ENCODE measurements around the gene EFNA5. TPM values are rescaled to one million over a fixed set of nuclear protein-coding genes. Genes with fewer than 3 reads are reported as not detected.

Gene EFNA5
- total RNA-seq, 1 experiment from 2014 or later = 1.5 TPM

DNA sequence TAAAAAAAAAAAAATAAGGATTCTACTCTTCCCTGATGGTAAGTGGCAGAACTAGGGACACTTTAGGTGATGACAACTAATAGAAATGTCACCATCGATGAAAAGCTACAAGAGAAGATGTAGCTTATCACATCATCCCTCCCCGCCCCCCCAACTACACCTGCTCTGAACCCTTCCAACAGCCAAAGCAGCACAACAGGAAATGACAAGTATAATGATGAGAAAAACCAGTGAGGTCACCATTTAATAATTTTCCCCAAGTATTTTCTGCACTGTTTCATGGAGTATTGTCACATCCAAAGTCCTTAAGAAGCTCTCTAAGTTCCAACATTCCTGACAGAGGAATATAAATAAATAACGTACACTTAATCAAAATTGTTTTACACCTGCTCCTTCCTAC lies 221.4 kb downstream of the EFNA5 start:
- Histone ChIP-seq H3K9me3 (no peaks in the 10 kb centered on the region), H3K27me3 (replicated peaks; ENCODE audit: control insufficient read depth, insufficient read depth, low read length) (no peaks in the 10 kb centered on the region), H3K4me3 (ENCODE audit: low read depth, low read length) (no peak overlapping the region), H3K36me3 (ENCODE audit: control insufficient read depth, insufficient read depth, low read length) (no peaks in the 10 kb centered on the region), H3K4me1 (peaks cover 1% of the 10 kb centered on the region)
- no peak overlapping the region for H3K27ac Mint-ChIP-seq (ENCODE audit: unreplicated experiment)
- DNase-seq = no peak
- CTCF ChIA-PET = no interaction called here
- TF ChIP-seq, protein P1, sequence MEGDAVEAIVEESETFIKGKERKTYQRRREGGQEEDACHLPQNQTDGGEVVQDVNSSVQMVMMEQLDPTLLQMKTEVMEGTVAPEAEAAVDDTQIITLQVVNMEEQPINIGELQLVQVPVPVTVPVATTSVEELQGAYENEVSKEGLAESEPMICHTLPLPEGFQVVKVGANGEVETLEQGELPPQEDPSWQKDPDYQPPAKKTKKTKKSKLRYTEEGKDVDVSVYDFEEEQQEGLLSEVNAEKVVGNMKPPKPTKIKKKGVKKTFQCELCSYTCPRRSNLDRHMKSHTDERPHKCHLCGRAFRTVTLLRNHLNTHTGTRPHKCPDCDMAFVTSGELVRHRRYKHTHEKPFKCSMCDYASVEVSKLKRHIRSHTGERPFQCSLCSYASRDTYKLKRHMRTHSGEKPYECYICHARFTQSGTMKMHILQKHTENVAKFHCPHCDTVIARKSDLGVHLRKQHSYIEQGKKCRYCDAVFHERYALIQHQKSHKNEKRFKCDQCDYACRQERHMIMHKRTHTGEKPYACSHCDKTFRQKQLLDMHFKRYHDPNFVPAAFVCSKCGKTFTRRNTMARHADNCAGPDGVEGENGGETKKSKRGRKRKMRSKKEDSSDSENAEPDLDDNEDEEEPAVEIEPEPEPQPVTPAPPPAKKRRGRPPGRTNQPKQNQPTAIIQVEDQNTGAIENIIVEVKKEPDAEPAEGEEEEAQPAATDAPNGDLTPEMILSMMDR (IDR thresholded peaks at IDR 0.05; ENCODE audit: insufficient read depth in 1 of 2, low read depth in 1 of 2, low read length in 1 of 2, severe bottlenecking in 1 of 2, unreplicated experiment in 1 of 2) = no peak
- no peaks in the 10 kb centered on the region for H3K4me1 Mint-ChIP-seq (ENCODE audit: low read depth, unreplicated experiment)
- no TSS peak for BruUV-seq (replicated peaks)
- POLR2A ChIA-PET = no interaction called here
- intact Hi-C loops (cut with micrococcal nuclease; ENCODE audit: unreplicated experiment) = no loop called here
- H3K36me3 Mint-ChIP-seq (ENCODE audit: insufficient read depth, unreplicated experiment) = peaks cover 5% of the 10 kb centered on the region
- no peak overlapping the region for H3K4me3 Mint-ChIP-seq (ENCODE audit: unreplicated experiment)
- H3K27me3 Mint-ChIP-seq (ENCODE audit: insufficient read depth, unreplicated experiment) = peaks cover 3% of the 10 kb centered on the region
- H3K9me3 Mint-ChIP-seq (ENCODE audit: unreplicated experiment) = no peaks in the 10 kb centered on the region

DNA sequence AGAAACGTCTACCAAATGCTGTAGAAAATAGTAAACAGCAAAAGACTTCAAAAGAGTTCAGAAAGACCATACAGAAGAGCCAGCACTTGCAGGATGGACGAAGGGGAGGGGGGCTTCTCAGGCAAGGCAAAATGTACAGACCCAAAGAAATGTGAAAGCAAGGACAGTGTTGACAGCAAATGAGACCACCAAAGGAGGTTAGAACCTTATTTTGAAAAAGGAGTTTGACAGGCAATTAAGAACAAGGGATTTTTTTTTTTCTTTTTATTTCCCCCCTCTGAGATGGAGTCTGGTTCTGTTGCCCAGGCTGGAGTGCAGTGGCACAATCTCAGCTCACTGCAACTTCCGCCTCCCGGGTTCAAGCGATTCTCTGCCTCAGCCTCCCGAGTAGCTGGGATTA lies 223.2 kb downstream of the EFNA5 start:
- Histone ChIP-seq H3K27me3 (replicated peaks; ENCODE audit: control insufficient read depth, insufficient read depth, low read length) (no peaks in the 10 kb centered on the region), H3K4me3 (ENCODE audit: low read depth, low read length) (no peak overlapping the region), H3K9me3 (no peaks in the 10 kb centered on the region), H3K4me1 (no peaks in the 10 kb centered on the region), H3K36me3 (ENCODE audit: control insufficient read depth, insufficient read depth, low read length) (no peaks in the 10 kb centered on the region)
- intact Hi-C loops (cut with micrococcal nuclease; ENCODE audit: unreplicated experiment) = no loop called here
- Mint-ChIP-seq H3K4me1 (ENCODE audit: low read depth, unreplicated experiment) (no peaks in the 10 kb centered on the region), H3K27me3 (ENCODE audit: insufficient read depth, unreplicated experiment) (peaks cover 3% of the 10 kb centered on the region), H3K4me3 (ENCODE audit: unreplicated experiment) (no peak overlapping the region), H3K9me3 (ENCODE audit: unreplicated experiment) (no peaks in the 10 kb centered on the region), H3K36me3 (ENCODE audit: insufficient read depth, unreplicated experiment) (peaks cover 5% of the 10 kb centered on the region), H3K27ac (ENCODE audit: unreplicated experiment) (no peak overlapping the region)
- TF ChIP-seq, protein P1 (IDR thresholded peaks at IDR 0.05; ENCODE audit: insufficient read depth in 1 of 2, low read depth in 1 of 2, low read length in 1 of 2, severe bottlenecking in 1 of 2, unreplicated experiment in 1 of 2) = no peak
- ChIA-PET POLR2A (no interaction called here), CTCF (no interaction called here)
- no peak for DNase-seq
- BruUV-seq (replicated peaks) = no TSS peak

DNA sequence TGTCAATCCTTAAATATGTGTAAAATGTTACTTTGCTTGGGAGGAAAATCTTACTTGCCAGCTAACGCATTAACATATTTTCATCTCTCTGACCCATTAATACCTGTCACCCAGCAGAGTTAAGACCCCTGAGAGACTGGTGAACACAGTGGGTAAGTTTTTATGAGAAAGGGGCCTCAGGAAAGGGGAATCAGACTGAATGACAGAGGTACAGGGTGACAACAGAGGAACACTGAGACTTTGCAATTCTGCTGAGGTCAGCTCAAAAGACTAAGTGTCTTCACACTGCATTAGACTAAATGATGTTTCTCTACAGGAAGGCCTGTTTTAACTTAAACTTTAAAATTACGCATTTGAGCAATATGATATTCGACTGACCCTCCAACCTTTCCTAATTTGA lies 223.8 kb downstream of the EFNA5 start:
- Histone ChIP-seq H3K27me3 (replicated peaks; ENCODE audit: control insufficient read depth, insufficient read depth, low read length) (no peaks in the 10 kb centered on the region), H3K4me1 (no peaks in the 10 kb centered on the region), H3K9me3 (no peaks in the 10 kb centered on the region), H3K4me3 (ENCODE audit: low read depth, low read length) (no peak overlapping the region), H3K36me3 (ENCODE audit: control insufficient read depth, insufficient read depth, low read length) (no peaks in the 10 kb centered on the region)
- Mint-ChIP-seq H3K9me3 (ENCODE audit: unreplicated experiment) (no peaks in the 10 kb centered on the region), H3K27ac (ENCODE audit: unreplicated experiment) (no peak overlapping the region), H3K4me1 (ENCODE audit: low read depth, unreplicated experiment) (no peaks in the 10 kb centered on the region), H3K27me3 (ENCODE audit: insufficient read depth, unreplicated experiment) (peaks cover 3% of the 10 kb centered on the region), H3K4me3 (ENCODE audit: unreplicated experiment) (no peak overlapping the region), H3K36me3 (ENCODE audit: insufficient read depth, unreplicated experiment) (peaks cover 4% of the 10 kb centered on the region)
- no TSS peak for BruUV-seq (replicated peaks)
- POLR2A ChIA-PET = no interaction called here
- CTCF ChIA-PET = no interaction called here
- intact Hi-C loops (cut with micrococcal nuclease; ENCODE audit: unreplicated experiment) = no loop called here
- TF ChIP-seq, protein P1 (IDR thresholded peaks at IDR 0.05; ENCODE audit: insufficient read depth in 1 of 2, low read depth in 1 of 2, low read length in 1 of 2, severe bottlenecking in 1 of 2, unreplicated experiment in 1 of 2) = no peak
- DNase-seq = no peak
